Retinal pigment epithelial cell (primary cell): Measurements from ENCODE around the gene FICD.

Experiments
- DNase-seq: peaks from one replicate; pipeline ENCODE4 v3.0.0-alpha.2; 2010; ENCODE audit warnings: low read depth
- H3K4me3 ChIP-seq: 2 replicates; pipeline ENCODE4 v1.5.1; 2011; ENCODE audit warnings: mild to moderate bottlenecking, low read length, control low read depth, moderate library complexity
- CTCF ChIP-seq: conservative IDR thresholded peaks from 2 replicates; pipeline ENCODE4 v1.5.1; 2011; ENCODE audit warnings: low read depth, low read length, control low read depth, inconsistent platforms

The FICD gene

GRCh38 chr12:108567406-108568337, 52.6 kb downstream of the FICD start:
- no peak for DNase-seq
- TF ChIP-seq CTCF, result no peak
- no peak overlapping the region for H3K4me3 ChIP-seq

GRCh38 chr12:108568338-108569154, 53.5 kb downstream of the FICD start:
- no peak overlapping the region for H3K4me3 ChIP-seq
- no peak for TF ChIP-seq CTCF
- DNase-seq, result no peak
